Heart right ventricle (tissue), 16 donors: ENCODE results near the gene FAM98C. TPM values are rescaled to one million over a fixed set of nuclear protein-coding genes. Genes with fewer than 3 reads are reported as not detected.

Experiments
- ATAC-seq, 8 donors: fragments of 200-7000 bp; cut with Tn5 transposase; one replicate each; pipeline ENCODE4 v1.9.1; 2020; ENCODE audit warnings: mild to moderate bottlenecking in 8 of 8, moderate library complexity in 8 of 8, moderate number of reproducible peaks in 1 of 8
- DNase-seq, 2 donors: peaks; one replicate each; pipeline ENCODE4 v3.0.0-alpha.2; 2020
- H3K27ac ChIP-seq, 10 donors: fragments of 200-600 bp; sonication (generic) in 2 of 10; one replicate each; pipeline versions ENCODE4 v1.5.0 to v1.8.0; 2020 to 2022; ENCODE audit warnings: mild to moderate bottlenecking in 3 of 10
- H3K27me3 ChIP-seq, 7 donors: fragments of 200-600 bp; one replicate each; pipeline ENCODE4 v1.8.0; 2021 to 2022; ENCODE audit warnings: mild to moderate bottlenecking in 2 of 7
- H3K36me3 ChIP-seq, 9 donors: fragments of 200-600 bp; sonication (generic) in 1 of 9; one replicate each; pipeline versions ENCODE4 v1.5.0 to v1.8.0; 2020 to 2022; ENCODE audit warnings: mild to moderate bottlenecking in 2 of 9
- H3K4me1 ChIP-seq, 9 donors: fragments of 200-600 bp; sonication (generic) in 1 of 9; one replicate each; pipeline versions ENCODE4 v1.5.0 to v1.8.0; 2020 to 2022; ENCODE audit warnings: mild to moderate bottlenecking in 4 of 9
- H3K4me3 ChIP-seq, 10 donors: fragments of 200-600 bp; sonication (generic) in 2 of 10; one replicate each; pipeline versions ENCODE4 v1.5.0 to v1.8.0; 2020 to 2022; ENCODE audit warnings: mild to moderate bottlenecking in 7 of 10, moderate library complexity in 2 of 10
- H3K9me3 ChIP-seq, 11 donors: fragments of 200-600 bp in 10 of 11; sonication (generic) in 2 of 11; one replicate each; pipeline versions ENCODE4 v1.5.0 to v1.8.0; 2013 to 2022; ENCODE audit warnings: mild to moderate bottlenecking in 2 of 11, control low read depth in 1 of 11, moderate library complexity in 1 of 11
- WGBS, 2 donors: extraction: QIAGEN DNeasy Blood & Tissue Kit; methylation state at CpG; one replicate each; pipeline ENCODE4 v1.1.7; 2013; ENCODE audit warnings: inconsistent platforms in 1 of 2; 5-methylcytosine and 5-hydroxymethylcytosine counted together
- intact Hi-C, 10 donors: fragments of 100-400 bp; cut with DNase I; formaldehyde crosslinking; loops; one replicate each; pipeline versions ENCODE4 v1.11.1 to v1.14.2; 2022
- polyA plus RNA-seq, 2 donors: library from polyadenylated mRNA; stranded (reverse); fragments of 200-250 nt; gene quantifications; one replicate each; pipeline ENCODE4 v1.2.3, GENCODE V29; 2013
- total RNA-seq, 10 donors: library from RNA; stranded (reverse); fragmentation: NEBNext Ultra II Directional in 3 of 10; extraction: Animal tissue kit (Norgen Biotek cat#: 25700) in 3 of 10; gene quantifications; one replicate each; pipeline versions ENCODE4 v1.2.1 to v1.2.4, GENCODE V29; 2021 to 2023
- TF ChIP-seq, protein P1 (sequence below), 9 donors: fragments of 200-600 bp; sonication (generic) in 2 of 9; IDR thresholded peaks; one replicate each; pipeline versions ENCODE4 v1.5.0 to v1.8.0; 2021 to 2022; ENCODE audit warnings: antibody characterized with exemption in 9 of 9, mild to moderate bottlenecking in 5 of 9, moderate library complexity in 1 of 9
- donor health status: Arrhythmogenic right ventricular cardiomyopathy.
- donor health status: ischemic (EF 13 %, LVEDD 7.1; RV severe dilation, severe dysfunction).
- donor health status: healthy with polysubstance abuse.
- donor health status: DM: no; HTN: yes; CAD: no.
- donor health status: DM: no; HTN: no; CAD: no.
- donor health status: ischemic (EF 25% LVEDD 6.9; RV normal size, moderate dysfunction).
- donor health status: ischemic (EF 25% LVEDD 5.7; RV mildly dilated, moderate dysfunction).
- donor health status: healthy.
- donor health status: DM: yes; HTN: yes; CAD: no.
- donor health status: Ischemic cardiomyopathy.
- donor health status: ischemic (EF 35%, LVEDD 5.7; RV mildly dilated, moderate dysfunction).
- donor health status: nonischemic (EF 11% LVEDD 7.7; RV severe dilation, severe dysfunction).
- donor health status: DM: yes; HTN: yes; CAD: no.
- donor health status: PGD.
- donor health status: ischemic (EF 29% LVEDD 5.4; RV normal size, mild dysfunction).
- donor health status: nonischemic (EF 23%, LVEDD 6.1; RV moderate dilation, normal function).

Gene FAM98C
- total and polyA plus RNA-seq, 12 donors = 9.8 to 16.1 (median 12.3) TPM

DNA sequence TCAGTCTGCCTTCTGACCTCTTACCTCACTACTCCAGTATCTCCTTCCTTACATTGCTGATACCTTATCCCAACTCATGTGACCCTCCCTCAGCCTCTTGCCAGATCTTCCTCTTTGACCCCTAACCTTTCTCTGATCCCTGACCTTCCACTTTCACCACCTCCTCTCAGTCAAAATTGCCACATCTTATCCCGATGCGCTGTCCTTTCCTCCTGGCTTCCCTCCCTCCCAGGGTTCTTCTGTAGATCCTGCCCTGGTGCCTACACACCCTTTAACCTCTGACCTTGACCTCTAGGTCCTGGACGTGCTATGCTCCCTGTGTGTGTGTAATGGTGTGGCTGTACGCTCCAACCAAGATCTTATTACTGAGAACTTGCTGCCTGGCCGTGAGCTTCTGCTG is 54.3 kb downstream of the FAM98C start:
- no peaks in the 10 kb centered on the region for H3K4me1 ChIP-seq
- H3K27me3 ChIP-seq = peaks cover 0 to 18% (median 4%) of the 10 kb centered on the region in 7 donors
- TF ChIP-seq, protein P1, sequence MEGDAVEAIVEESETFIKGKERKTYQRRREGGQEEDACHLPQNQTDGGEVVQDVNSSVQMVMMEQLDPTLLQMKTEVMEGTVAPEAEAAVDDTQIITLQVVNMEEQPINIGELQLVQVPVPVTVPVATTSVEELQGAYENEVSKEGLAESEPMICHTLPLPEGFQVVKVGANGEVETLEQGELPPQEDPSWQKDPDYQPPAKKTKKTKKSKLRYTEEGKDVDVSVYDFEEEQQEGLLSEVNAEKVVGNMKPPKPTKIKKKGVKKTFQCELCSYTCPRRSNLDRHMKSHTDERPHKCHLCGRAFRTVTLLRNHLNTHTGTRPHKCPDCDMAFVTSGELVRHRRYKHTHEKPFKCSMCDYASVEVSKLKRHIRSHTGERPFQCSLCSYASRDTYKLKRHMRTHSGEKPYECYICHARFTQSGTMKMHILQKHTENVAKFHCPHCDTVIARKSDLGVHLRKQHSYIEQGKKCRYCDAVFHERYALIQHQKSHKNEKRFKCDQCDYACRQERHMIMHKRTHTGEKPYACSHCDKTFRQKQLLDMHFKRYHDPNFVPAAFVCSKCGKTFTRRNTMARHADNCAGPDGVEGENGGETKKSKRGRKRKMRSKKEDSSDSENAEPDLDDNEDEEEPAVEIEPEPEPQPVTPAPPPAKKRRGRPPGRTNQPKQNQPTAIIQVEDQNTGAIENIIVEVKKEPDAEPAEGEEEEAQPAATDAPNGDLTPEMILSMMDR (IDR thresholded peaks at IDR 0.05) = no peak
- no peaks in the 10 kb centered on the region for H3K9me3 ChIP-seq
- 50 to 54% methylated on average over 5 of the region's 5 CpGs for WGBS, 2 donors
- intact Hi-C loops = no loop called here
- H3K27ac ChIP-seq = no peak overlapping the region
- DNase-seq (no peak), ATAC-seq (no peak)
- no peaks in the 10 kb centered on the region for H3K36me3 ChIP-seq
- no peak overlapping the region for H3K4me3 ChIP-seq

DNA sequence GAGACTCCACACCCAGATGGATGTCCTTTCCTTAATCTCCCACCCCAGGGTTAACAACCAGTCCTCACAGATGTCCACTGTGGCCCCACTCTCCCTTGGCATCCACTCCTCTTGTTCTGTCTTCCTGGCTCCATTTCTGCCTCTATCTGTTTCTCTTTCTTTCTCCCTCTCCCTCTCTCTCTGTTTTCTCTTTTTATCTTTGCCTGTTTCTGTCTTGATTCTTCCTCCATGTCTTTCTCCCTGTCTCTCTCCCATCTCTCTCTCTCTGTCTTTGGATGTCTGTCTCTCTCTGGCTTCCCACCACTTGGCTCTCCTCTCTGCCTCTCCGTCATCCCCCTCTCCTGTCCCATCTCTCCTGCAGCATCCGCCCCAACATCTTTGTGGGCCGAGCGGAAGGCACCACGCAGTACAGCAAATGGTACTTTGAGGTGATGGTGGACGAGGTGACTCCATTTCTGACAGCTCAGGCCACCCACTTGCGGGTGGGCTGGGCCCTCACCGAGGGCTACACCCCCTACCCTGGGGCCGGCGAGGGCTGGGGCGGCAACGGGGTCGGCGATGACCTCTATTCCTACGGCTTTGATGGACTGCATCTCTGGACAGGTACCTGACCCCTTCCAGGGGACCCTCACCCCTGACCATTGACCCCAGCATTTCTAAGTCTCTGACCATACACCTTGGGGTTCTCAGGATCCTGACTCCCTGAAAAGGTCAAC is 55.0 kb downstream of the FAM98C start:
- Histone ChIP-seq H3K4me3 (no peak overlapping the region), H3K36me3 (no peaks in the 10 kb centered on the region), H3K4me1 (no peaks in the 10 kb centered on the region), H3K9me3 (no peaks in the 10 kb centered on the region), H3K27me3 (peaks cover 0 to 22% (median 7%) of the 10 kb centered on the region in 7 donors), H3K27ac (no peak overlapping the region)
- intact Hi-C loops = no loop called here
- ATAC-seq = no peak
- 89 to 91% methylated on average over 15 of the region's 15 CpGs for WGBS, 2 donors
- TF ChIP-seq, protein P1 (IDR thresholded peaks at IDR 0.05) = no peak
- DNase-seq = no peak

Other genes with a start within 250 kb of the FAM98C start
- under 1 TPM in 6 of 10 donors, not detected in 4; 0.16 to 0.72 (median 0.30) TPM for gene DPF1, start 178.9 kb upstream of the FAM98C start, total RNA-seq
- gene DPF1, start 178.9 kb upstream of the FAM98C start, polyA plus RNA-seq = under 1 TPM in 1 of 2 donors, not detected in 1; 0.09 TPM
- gene PPP1R14A, start 146.7 kb upstream of the FAM98C start, total RNA-seq = 10 to 100 TPM; 11.2 to 82.6 (median 20.7) TPM
- 100 to 1,000 TPM in 1 of 2 donors, 10 to 100 TPM in 1; 45.4 to 184 TPM for gene PPP1R14A, start 146.7 kb upstream of the FAM98C start, polyA plus RNA-seq
- 10 to 100 TPM in 7 of 10 donors, 1 to 10 TPM in 3; 4.5 to 29.2 (median 12.7) TPM for gene SPINT2, start 138.5 kb upstream of the FAM98C start, total RNA-seq
- 10 to 100 TPM in 1 of 2 donors, 1 to 10 TPM in 1; 3.4 to 12.7 TPM for gene SPINT2, start 138.5 kb upstream of the FAM98C start, polyA plus RNA-seq
- gene C19orf33, start 98.8 kb upstream of the FAM98C start, total RNA-seq = 10 to 100 TPM in 1 of 10 donors, 1 to 10 TPM in 7, not detected in 2; 2.2 to 37.9 (median 3.7) TPM
- gene C19orf33, start 98.8 kb upstream of the FAM98C start, polyA plus RNA-seq = 100 to 1,000 TPM in 1 of 2 donors, 10 to 100 TPM in 1; 24.9 to 133 TPM
- 10 to 100 TPM; 24.3 to 42.9 (median 30.2) TPM for gene YIF1B, start 87.1 kb upstream of the FAM98C start, total RNA-seq
- gene YIF1B, start 87.1 kb upstream of the FAM98C start, polyA plus RNA-seq = 100 to 1,000 TPM in 1 of 2 donors, 10 to 100 TPM in 1; 47.2 to 115 TPM
- 10 to 100 TPM in 6 of 10 donors, 1 to 10 TPM in 4; 4.5 to 31.6 (median 13.7) TPM for gene KCNK6, start 83.2 kb upstream of the FAM98C start, total RNA-seq
- gene KCNK6, start 83.2 kb upstream of the FAM98C start, polyA plus RNA-seq = 1 to 10 TPM; 5.1 to 8.0 TPM
- gene CATSPERG, start 67.3 kb upstream of the FAM98C start, total RNA-seq = 1 to 10 TPM in 5 of 10 donors, under 1 TPM in 5; 0.74 to 4.9 (median 1.1) TPM
- gene CATSPERG, start 67.3 kb upstream of the FAM98C start, polyA plus RNA-seq = 1 to 10 TPM; 1.1 to 2.5 TPM
- 100 to 1,000 TPM; 234 to 426 (median 302) TPM for gene PSMD8, start 28.5 kb upstream of the FAM98C start, total RNA-seq
- 100 to 1,000 TPM; 113 to 513 TPM for gene PSMD8, start 28.5 kb upstream of the FAM98C start, polyA plus RNA-seq
- gene GGN, start 15.1 kb upstream of the FAM98C start, total RNA-seq = under 1 TPM in 5 of 10 donors, not detected in 5; 0.13 to 0.57 (median 0.40) TPM
- under 1 TPM in 1 of 2 donors, not detected in 1; 0.22 TPM for gene GGN, start 15.1 kb upstream of the FAM98C start, polyA plus RNA-seq
- gene SPRED3, start 14.4 kb upstream of the FAM98C start, total RNA-seq = 1 to 10 TPM in 2 of 10 donors, under 1 TPM in 8; 0.17 to 1.7 (median 0.58) TPM
- under 1 TPM; 0.44 to 0.51 TPM for gene SPRED3, start 14.4 kb upstream of the FAM98C start, polyA plus RNA-seq
- gene RASGRP4, start 23.1 kb downstream of the FAM98C start, total RNA-seq = 1 to 10 TPM in 5 of 10 donors, under 1 TPM in 5; 0.42 to 3.5 (median 0.99) TPM
- 1 to 10 TPM in 1 of 2 donors, under 1 TPM in 1; 0.64 to 1.0 TPM for gene RASGRP4, start 23.1 kb downstream of the FAM98C start, polyA plus RNA-seq
- gene RYR1, start 30.6 kb downstream of the FAM98C start, total RNA-seq = 1 to 10 TPM in 3 of 10 donors, under 1 TPM in 7; 0.30 to 1.7 (median 0.74) TPM
- gene RYR1, start 30.6 kb downstream of the FAM98C start, polyA plus RNA-seq = 1 to 10 TPM in 1 of 2 donors, under 1 TPM in 1; 0.20 to 1.7 TPM
- 1 to 10 TPM in 8 of 10 donors, under 1 TPM in 2; 0.52 to 9.1 (median 1.5) TPM for gene MAP4K1, start 214.9 kb downstream of the FAM98C start, total RNA-seq
- 1 to 10 TPM in 1 of 2 donors, under 1 TPM in 1; 0.99 to 2.1 TPM for gene MAP4K1, start 214.9 kb downstream of the FAM98C start, polyA plus RNA-seq
- 100 to 1,000 TPM; 505 to 677 (median 631) TPM for gene EIF3K, start 216.1 kb downstream of the FAM98C start, total RNA-seq
- gene EIF3K, start 216.1 kb downstream of the FAM98C start, polyA plus RNA-seq = 100 to 1,000 TPM; 572 to 845 TPM
- 100 to 1,000 TPM; 129 to 291 (median 149) TPM for gene ACTN4, start 244.6 kb downstream of the FAM98C start, total RNA-seq
- gene ACTN4, start 244.6 kb downstream of the FAM98C start, polyA plus RNA-seq = 100 to 1,000 TPM in 1 of 2 donors, 10 to 100 TPM in 1; 92.4 to 189 TPM